NB4 (cell line): ENCODE data around the gene DICER1.
A peak's percentile ranks its signal among the peaks of the same experiment; 100 is the strongest.

Source experiments
- CTCF ChIP-seq: IDR thresholded peaks from one replicate; pipeline ENCODE4 v1.5.1; 2012; ENCODE audit warnings: low read depth, low read length
- MYC ChIP-seq: IDR thresholded peaks from 2 replicates; pipeline ENCODE4 v1.6.1; 2011; ENCODE audit warnings: low read depth, low read length
- POLR2A ChIP-seq: IDR thresholded peaks from 2 replicates; pipeline ENCODE4 v1.6.1; 2011; ENCODE audit warnings: mild to moderate bottlenecking; ENCODE audit not compliant: insufficient read length; ENCODE audit errors: extremely low read depth

- peak; percentile 63 for TF ChIP-seq CTCF
- no peak for TF ChIP-seq POLR2A
- no peak for TF ChIP-seq MYC
These were observed 58.2 kb downstream of the DICER1 start for GRCh38 chr14:95098984-95099599.
